ENCODE measurements around the gene NOS1AP.

The NOS1AP gene

GRCh38 chr1:162386292-162387225, 317.1 kb downstream of the NOS1AP start:
- peak in 1 of 2 donors; percentile 39 for DNase-seq
- no peak overlapping the region for H3K4me3 ChIP-seq
- no peak overlapping the region for H3K27ac ChIP-seq
- intact Hi-C loops (cut with DNase I; ENCODE audit: low total_unique reads) = no loop called here
- peaks cover 0 to 43% (median 0%) of the 10 kb centered on the region in 3 donors for H3K36me3 ChIP-seq
- H3K4me1 ChIP-seq = no peaks in the 10 kb centered on the region
- H3K9me3 ChIP-seq = no peaks in the 10 kb centered on the region
- H3K27me3 ChIP-seq = peaks cover 0 to 12% of the 10 kb centered on the region in 2 donors
- TF ChIP-seq CTCF (IDR thresholded peaks at IDR 0.05) = no peak

- H3K27ac ChIP-seq = no peak overlapping the region
- H3K4me1 ChIP-seq = peaks cover 0 to 3% (median 0%) of the 10 kb centered on the region in 4 donors
- H3K27me3 ChIP-seq = peaks cover 0 to 12% of the 10 kb centered on the region in 2 donors
- TF ChIP-seq CTCF (IDR thresholded peaks at IDR 0.05) = no peak
- intact Hi-C loops (cut with DNase I; ENCODE audit: low total_unique reads) = no loop called here
- peak in 1 of 2 donors; percentile 32 for DNase-seq
- no peaks in the 10 kb centered on the region for H3K9me3 ChIP-seq
- H3K36me3 ChIP-seq = peaks cover 0 to 36% (median 0%) of the 10 kb centered on the region in 3 donors
- H3K4me3 ChIP-seq = no peak overlapping the region
Observed at GRCh38 chr1:162387226-162388082, 318.0 kb downstream of the NOS1AP start.

GRCh38 chr1:162388083-162388594, 318.6 kb downstream of the NOS1AP start:
- peaks cover 0 to 12% of the 10 kb centered on the region in 2 donors for H3K27me3 ChIP-seq
- peak in 1 of 2 donors; percentile 27 for DNase-seq
- H3K9me3 ChIP-seq = no peaks in the 10 kb centered on the region
- H3K4me1 ChIP-seq = peaks cover 0 to 3% (median 0%) of the 10 kb centered on the region in 4 donors
- H3K4me3 ChIP-seq = no peak overlapping the region
- no peak for TF ChIP-seq CTCF (IDR thresholded peaks at IDR 0.05)
- no peak overlapping the region for H3K27ac ChIP-seq
- intact Hi-C loops (cut with DNase I; ENCODE audit: low total_unique reads) = no loop called here
- peaks cover 0 to 29% (median 0%) of the 10 kb centered on the region in 3 donors for H3K36me3 ChIP-seq

GRCh38 chr1:162388615-162389014, 319.1 kb downstream of the NOS1AP start:
- H3K27me3 ChIP-seq = peaks cover 0 to 12% of the 10 kb centered on the region in 2 donors
- H3K9me3 ChIP-seq = no peaks in the 10 kb centered on the region
- peaks cover 0 to 25% (median 0%) of the 10 kb centered on the region in 3 donors for H3K36me3 ChIP-seq
- H3K27ac ChIP-seq = no peak overlapping the region
- peaks cover 0 to 3% (median 0%) of the 10 kb centered on the region in 4 donors for H3K4me1 ChIP-seq
- no peak overlapping the region for H3K4me3 ChIP-seq
- peak in 1 of 2 donors; percentile 49 for DNase-seq
- no peak for TF ChIP-seq CTCF (IDR thresholded peaks at IDR 0.05)
- intact Hi-C loops (cut with DNase I; ENCODE audit: low total_unique reads) = no loop called here

Data from tibial artery (tissue), 4 donors.